A673 (cell line): ENCODE results near the gene PROZ. TPM values are rescaled to one million over a fixed set of nuclear protein-coding genes. Genes with fewer than 3 reads are reported as not detected.

ENCODE experiments used
- BruUV-seq: library from RNA; stranded (reverse); fragments of 400-500 nt; replicated peaks from 2 replicates; lab custom pipeline; 2021; lab: Mats Ljungman, UMichigan
- CTCF ChIA-PET: fragments of 300-600 bp; sonication (Branson Sonifier 250); formaldehyde crosslinking; loops from one replicate; lab custom pipeline; 2022; ENCODE audit warnings: antibody characterized with exemption; lab: Charles Lee
- POLR2A ChIA-PET: fragments of 300-600 bp; sonication (Branson Sonifier 250); formaldehyde crosslinking; loops from one replicate; lab custom pipeline; 2022; ENCODE audit warnings: antibody characterized with exemption; ENCODE audit not compliant: low non-redundant PET; lab: Charles Lee
- DNase-seq: peaks from one replicate; pipeline ENCODE4 v3.0.0-alpha.2; 2015; ENCODE audit warnings: low spot score
- H3K27ac ChIP-seq: fragments of 200-600 bp; sonication (generic); 2 replicates; pipeline ENCODE4 v1.5.1; 2016; ENCODE audit warnings: mixed run types, low read depth, mild to moderate bottlenecking, mixed read lengths, antibody characterized with exemption, low read length; ENCODE audit not compliant: poor library complexity, severe bottlenecking
- H3K27me3 ChIP-seq: fragments of 200-600 bp; sonication (generic); replicated peaks from 2 replicates; pipeline ENCODE4 v1.6.1; 2017; ENCODE audit warnings: mixed run types, low read depth, mild to moderate bottlenecking, mixed read lengths, antibody characterized with exemption, low read length; ENCODE audit not compliant: insufficient read depth, poor library complexity
- H3K36me3 ChIP-seq: fragments of 200-600 bp; sonication (generic); 2 replicates; pipeline ENCODE4 v1.6.1; 2016; ENCODE audit warnings: mixed run types, mild to moderate bottlenecking, mixed read lengths, antibody characterized with exemption, low read length; ENCODE audit not compliant: insufficient read depth, poor library complexity, severe bottlenecking
- H3K4me1 ChIP-seq: fragments of 200-600 bp; sonication (generic); 2 replicates; pipeline ENCODE4 v1.6.1; 2017; ENCODE audit warnings: mixed run types, mild to moderate bottlenecking, mixed read lengths, antibody characterized with exemption, low read length; ENCODE audit not compliant: insufficient read depth, poor library complexity, severe bottlenecking
- H3K4me3 ChIP-seq: fragments of 200-600 bp; sonication (generic); 2 replicates; pipeline ENCODE4 v1.5.1; 2016; ENCODE audit warnings: low read depth, mixed run types, mild to moderate bottlenecking, mixed read lengths, low read length; ENCODE audit not compliant: poor library complexity, severe bottlenecking
- H3K9me3 ChIP-seq: fragments of 200-600 bp; sonication (generic); 2 replicates; pipeline ENCODE4 v1.6.1; 2016; ENCODE audit warnings: mixed run types, low read depth, mild to moderate bottlenecking, mixed read lengths, antibody characterized with exemption, low read length; ENCODE audit not compliant: poor library complexity, severe bottlenecking
- CTCF ChIP-seq: fragments of 300-800, 200-600 bp; sonication (generic); conservative IDR thresholded peaks from 2 replicates; pipeline ENCODE4 v1.5.1; 2017; ENCODE audit warnings: low read depth, mild to moderate bottlenecking, antibody characterized with exemption, low read length, moderate library complexity, mixed read lengths
- EZH2 ChIP-seq: fragments of 200-600 bp; sonication (generic); IDR thresholded peaks from 2 replicates; pipeline ENCODE4 v1.6.1; 2017; ENCODE audit warnings: borderline replicate concordance, low read depth, mild to moderate bottlenecking, mixed read lengths, antibody characterized with exemption, low read length; ENCODE audit not compliant: poor library complexity, severe bottlenecking
- intact Hi-C: fragments of 100-400 bp; cut with micrococcal nuclease; formaldehyde crosslinking; loops from one replicate; pipeline ENCODE4 v1.10.0; 2022; ENCODE audit not compliant: unreplicated experiment
- total RNA-seq: library from RNA; stranded (reverse); gene quantifications from 2 replicates; pipeline ENCODE4 v1.2.3, GENCODE V29; 2021

Gene PROZ
- total RNA-seq, 1 experiment from 2014 or later = not detected

DNA sequence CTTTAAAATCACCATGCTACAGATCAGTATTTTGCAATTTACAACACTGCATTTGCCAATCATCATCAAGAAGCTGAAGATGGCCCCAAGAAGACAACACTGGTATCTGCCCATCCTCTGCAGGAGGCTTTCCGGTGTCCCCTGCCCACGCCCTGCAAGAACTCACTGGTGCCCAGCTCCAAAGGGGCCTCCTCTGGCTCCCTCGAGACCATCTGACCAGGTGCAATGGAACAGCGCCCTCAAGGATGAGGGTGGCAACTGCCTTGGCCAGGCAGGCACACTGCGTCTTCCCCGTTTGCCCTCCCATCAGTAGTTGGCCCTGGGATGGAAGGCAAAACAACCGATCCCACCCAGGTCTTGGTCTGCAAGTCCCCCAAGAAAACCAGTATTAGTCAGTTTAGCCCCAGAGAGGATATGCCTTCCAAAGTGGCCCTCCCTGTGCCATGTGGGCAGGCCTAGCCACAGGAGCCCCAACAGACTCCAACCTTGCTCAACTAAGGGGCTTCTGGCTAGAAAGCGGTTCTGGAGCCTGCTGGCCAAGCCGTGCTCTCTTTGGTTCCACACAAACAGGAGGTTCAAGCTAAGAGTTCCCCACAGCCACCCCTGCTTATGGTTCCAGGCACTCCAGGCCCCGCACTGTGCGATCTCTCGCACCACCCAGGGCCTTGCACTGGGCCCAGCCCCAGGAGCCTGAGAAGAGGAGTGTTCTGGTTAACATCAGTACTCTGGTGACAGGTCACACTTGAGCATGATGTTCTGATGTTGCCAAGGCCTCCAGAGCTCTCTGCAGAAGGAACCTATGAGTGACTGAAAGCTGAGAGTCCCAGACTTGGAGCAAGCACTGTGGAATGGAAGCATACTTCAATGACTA lies 45.3 kb downstream of the PROZ start:
- Histone ChIP-seq H3K9me3 (no peaks in the 10 kb centered on the region), H3K36me3 (peaks cover 13% of the 10 kb centered on the region), H3K4me1 (peaks cover 13% of the 10 kb centered on the region), H3K27ac (peak overlapping the region; percentile 19), H3K27me3 (no peaks in the 10 kb centered on the region), H3K4me3 (no peak overlapping the region)
- DNase-seq = no peak
- TF ChIP-seq CTCF (no peak), EZH2 (no peak)
- ChIA-PET POLR2A (no interaction called here), CTCF (no interaction called here)
- no TSS peak for BruUV-seq
- intact Hi-C loops = no loop called here

DNA sequence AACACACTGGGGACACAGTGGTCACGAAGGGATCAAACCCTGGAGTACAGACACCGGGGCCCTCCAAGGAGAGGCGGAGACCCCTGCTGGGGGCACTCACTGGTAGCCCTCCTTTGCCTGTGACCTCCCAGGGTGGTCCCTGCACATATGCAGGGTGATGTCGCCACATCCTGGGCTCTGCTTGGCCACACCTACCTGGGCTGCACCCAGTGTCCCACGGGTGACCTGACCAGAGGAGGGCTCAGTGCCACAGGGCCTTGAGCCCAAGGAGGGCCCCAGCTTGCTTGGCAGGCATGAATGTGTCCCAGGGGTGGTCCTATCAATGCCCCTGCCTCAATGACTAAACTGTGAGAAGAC lies 45.9 kb downstream of the PROZ start:
- H3K27me3 ChIP-seq = no peaks in the 10 kb centered on the region
- H3K4me1 ChIP-seq = peaks cover 13% of the 10 kb centered on the region
- TF ChIP-seq CTCF (no peak), EZH2 (no peak)
- H3K9me3 ChIP-seq = no peaks in the 10 kb centered on the region
- DNase-seq = no peak
- CTCF ChIA-PET = no interaction called here
- intact Hi-C loops = no loop called here
- H3K4me3 ChIP-seq = no peak overlapping the region
- H3K27ac ChIP-seq = peak overlapping the region; percentile 19
- H3K36me3 ChIP-seq = peaks cover 8% of the 10 kb centered on the region
- BruUV-seq = no TSS peak
- POLR2A ChIA-PET = no interaction called here

DNA sequence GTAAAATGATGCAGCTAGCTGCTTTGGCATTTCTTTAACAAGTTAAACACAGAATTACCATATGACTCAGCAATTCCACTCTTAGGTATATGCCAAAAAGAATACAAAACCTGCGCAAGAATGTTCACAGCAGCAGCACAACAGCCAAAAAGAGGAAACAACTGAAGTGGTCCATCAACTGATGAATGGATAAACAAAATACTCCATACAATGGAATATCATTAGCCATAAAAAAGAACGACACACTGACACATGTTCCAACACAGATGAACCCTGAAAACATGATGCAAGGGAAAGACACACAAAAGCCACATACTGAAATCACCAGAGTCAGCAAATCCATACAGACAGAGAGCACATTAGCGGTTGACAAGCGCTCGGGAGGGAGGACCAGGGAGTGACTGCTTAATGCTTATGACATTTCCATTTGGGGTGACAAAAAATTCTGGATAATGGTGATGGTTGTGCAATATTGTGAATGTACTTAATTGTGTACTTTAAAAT lies 47.0 kb downstream of the PROZ start:
- intact Hi-C loops = no loop called here
- Histone ChIP-seq H3K27ac (peak overlapping the region; percentile 19), H3K4me1 (peaks cover 13% of the 10 kb centered on the region), H3K36me3 (peaks cover under 1% of the 10 kb centered on the region), H3K4me3 (no peak overlapping the region), H3K9me3 (no peaks in the 10 kb centered on the region), H3K27me3 (no peaks in the 10 kb centered on the region)
- TF ChIP-seq EZH2 = no peak
- no peak for TF ChIP-seq CTCF
- BruUV-seq = no TSS peak
- no peak for DNase-seq
- ChIA-PET POLR2A (no interaction called here), CTCF (no interaction called here)
